A375 (cell line): ENCODE results near the gene TP53TG3F. TPM values are rescaled to one million over a fixed set of nuclear protein-coding genes. Genes with fewer than 3 reads are reported as not detected.

Experiments
- small RNA-seq: library from RNA; depleted of rRNA; stranded (forward); fragments of <200 nt; gene quantifications from one replicate; pipeline ENCODE3, GENCODE V24; 2014
- total RNA-seq: library from RNA; depleted of rRNA; stranded (reverse); fragments of >200 nt; shearing (Covaris generic); gene quantifications from 2 replicates; pipeline ENCODE4 v1.2.3, GENCODE V29; 2014; rRNA removed

TP53TG3F gene, protein sequence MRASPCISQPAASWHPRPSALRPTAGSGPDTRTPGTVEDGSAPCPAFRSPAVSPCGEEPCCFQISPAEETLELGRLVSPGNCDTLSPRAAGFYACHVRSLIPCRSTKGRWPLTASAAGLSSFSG
- total RNA-seq, result not detected in 2 replicates

DNA sequence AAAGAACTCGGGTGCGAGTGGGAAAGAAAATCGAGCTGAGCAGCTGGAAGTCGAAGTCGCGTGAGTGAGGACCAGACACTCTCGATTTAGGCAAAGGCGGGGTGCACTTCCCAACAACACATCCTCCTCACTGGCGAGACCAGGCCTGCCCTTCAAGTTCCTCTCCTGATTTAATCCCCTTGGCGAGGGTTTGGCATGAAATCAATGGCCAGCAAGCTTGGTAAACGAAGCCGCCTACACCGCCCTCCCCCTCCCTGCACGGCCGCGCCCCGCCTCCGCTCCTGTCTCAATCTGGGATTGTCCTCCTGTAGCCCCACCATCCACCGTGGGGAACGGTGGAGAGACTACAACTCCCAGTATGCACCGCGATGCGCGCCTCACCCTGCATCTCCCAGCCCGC is at the start of gene TP53TG3F:
TSS of gene TP53TG3F (plus strand) at position 301 of the 400 bp plus-strand sequence. CDS start at position 369, 68 bp downstream.

Small RNA genes lying within 50 kb of the gene (small RNA-seq; reads per million reads assigned to genes)
- gene AC136944.5 (not detected), gene AC136944.6 (not detected)

Other genes with a start within 250 kb of the TP53TG3F start
- gene TP53TG3E, start 155.3 kb upstream of the TP53TG3F start, total RNA-seq, result not detected in 2 replicates
- 0.74 and 1.5 TPM in 2 replicates for gene TP53TG3B, start 98.8 kb upstream of the TP53TG3F start, total RNA-seq